Duodenal mucosa (tissue), 2 donors: ENCODE measurements around the gene HSF4.

Experiments
- H3K27ac ChIP-seq: one replicate; pipeline ENCODE4 v1.7.0; 2013; ENCODE audit warnings: low read depth, low read length
- H3K27me3 ChIP-seq, 2 donors: one replicate each; pipeline ENCODE4 v1.7.0; 2013; ENCODE audit warnings: low read length in 2 of 2, control low read depth in 1 of 2; ENCODE audit not compliant: insufficient read depth in 2 of 2, control insufficient read depth in 1 of 2
- H3K36me3 ChIP-seq, 2 donors: one replicate each; pipeline ENCODE4 v1.7.0; 2013; ENCODE audit warnings: low read length in 2 of 2, control low read depth in 1 of 2; ENCODE audit not compliant: insufficient read depth in 2 of 2, control insufficient read depth in 1 of 2
- H3K4me1 ChIP-seq, 2 donors: one replicate each; pipeline ENCODE4 v1.7.0; 2013; ENCODE audit warnings: low read length in 2 of 2, control low read depth in 1 of 2; ENCODE audit not compliant: insufficient read depth in 2 of 2, control insufficient read depth in 1 of 2
- H3K4me3 ChIP-seq, 2 donors: one replicate each; pipeline ENCODE4 v1.7.0; 2013; ENCODE audit warnings: low read length in 2 of 2, low read depth in 1 of 2
- H3K9ac ChIP-seq, 2 donors: one replicate each; pipeline ENCODE4 v1.7.0; 2013; ENCODE audit warnings: low read length in 2 of 2, low read depth in 1 of 2
- H3K9me3 ChIP-seq, 2 donors: one replicate each; pipeline ENCODE4 v1.7.0; 2013; ENCODE audit warnings: low read length in 2 of 2, control low read depth in 1 of 2; ENCODE audit not compliant: control insufficient read depth in 1 of 2

HSF4 gene

DNA sequence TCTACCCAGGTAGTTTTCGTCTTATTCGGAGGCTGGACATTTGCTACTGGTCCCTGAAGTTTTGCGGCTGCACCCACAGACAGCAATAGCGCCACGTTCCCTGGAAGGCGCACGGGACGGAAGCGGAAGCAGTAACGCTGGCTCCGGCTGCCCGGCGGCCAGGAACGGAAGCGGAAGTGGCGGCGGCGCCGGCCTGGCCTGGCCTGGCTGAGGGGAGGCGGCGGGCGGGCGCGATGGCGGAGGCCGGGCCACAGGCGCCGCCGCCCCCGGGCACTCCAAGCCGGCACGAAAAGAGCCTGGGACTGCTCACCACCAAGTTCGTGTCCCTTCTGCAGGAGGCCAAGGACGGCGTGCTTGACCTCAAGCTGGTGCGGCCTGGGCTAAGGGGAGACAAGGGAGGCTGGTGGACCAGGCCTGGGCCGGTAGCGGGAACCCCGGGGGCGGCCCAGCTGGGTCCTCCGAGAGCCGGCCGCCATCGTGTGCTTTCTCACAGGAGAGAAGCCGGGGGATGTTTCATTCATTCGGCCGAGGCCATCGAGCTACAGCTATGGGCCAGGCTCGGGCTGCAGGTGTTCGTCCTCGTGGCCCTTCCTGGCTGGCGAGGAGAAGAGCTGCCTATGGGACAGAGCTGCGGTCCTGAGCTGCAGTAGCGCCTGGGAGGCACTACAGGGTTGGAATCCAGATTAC is 27.6 kb downstream of the HSF4 start, which contains the start of gene E2F4:
Gene E2F4 (plus strand): TSS at position 161 of the 687 bp plus-strand sequence. CDS start 73 bp downstream, at position 234.
- Histone ChIP-seq H3K9me3 (no peaks in the 10 kb centered on the region), H3K27me3 (no peaks in the 10 kb centered on the region), H3K4me1 (peaks cover 16 to 33% of the 10 kb centered on the region in 2 donors), H3K27ac (no peak within 1 kb of the TSS), H3K36me3 (peaks cover 37 to 40% of the 10 kb centered on the region in 2 donors), H3K9ac (peak within 1 kb of the TSS; percentile 80 to 99), H3K4me3 (peak within 1 kb of the TSS; percentile 92 to 96)

DNA sequence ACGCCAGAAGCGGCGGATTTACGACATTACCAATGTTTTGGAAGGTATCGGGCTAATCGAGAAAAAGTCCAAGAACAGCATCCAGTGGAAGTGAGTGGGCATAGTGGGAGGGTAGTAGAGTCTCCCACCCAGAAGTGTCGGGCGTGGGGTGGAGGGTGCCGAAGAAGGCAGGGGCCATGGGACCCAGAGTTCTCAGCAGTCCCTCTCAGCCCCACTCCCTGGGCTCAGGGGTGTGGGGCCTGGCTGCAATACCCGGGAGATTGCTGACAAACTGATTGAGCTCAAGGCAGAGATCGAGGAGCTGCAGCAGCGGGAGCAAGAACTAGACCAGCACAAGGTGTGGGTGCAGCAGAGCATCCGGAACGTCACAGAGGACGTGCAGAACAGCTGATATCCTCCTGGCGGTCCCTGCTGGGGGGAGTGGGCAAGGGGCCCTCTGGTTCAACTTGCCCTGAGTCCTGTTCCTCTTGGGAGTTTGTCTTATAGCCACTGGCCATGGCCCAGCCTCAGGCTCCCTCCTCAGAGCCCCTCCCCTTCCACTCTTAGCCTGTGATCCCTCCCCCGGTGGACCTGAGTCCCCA is 28.3 kb downstream of the HSF4 start:
- no peaks in the 10 kb centered on the region for H3K27me3 ChIP-seq
- peak overlapping the region; percentile 80 to 99 for H3K9ac ChIP-seq
- peak overlapping the region; percentile 92 to 96 for H3K4me3 ChIP-seq
- no peaks in the 10 kb centered on the region for H3K9me3 ChIP-seq
- H3K4me1 ChIP-seq = peaks cover 21 to 37% of the 10 kb centered on the region in 2 donors
- H3K36me3 ChIP-seq = peaks cover 43 to 48% of the 10 kb centered on the region in 2 donors
- no peak overlapping the region for H3K27ac ChIP-seq

DNA sequence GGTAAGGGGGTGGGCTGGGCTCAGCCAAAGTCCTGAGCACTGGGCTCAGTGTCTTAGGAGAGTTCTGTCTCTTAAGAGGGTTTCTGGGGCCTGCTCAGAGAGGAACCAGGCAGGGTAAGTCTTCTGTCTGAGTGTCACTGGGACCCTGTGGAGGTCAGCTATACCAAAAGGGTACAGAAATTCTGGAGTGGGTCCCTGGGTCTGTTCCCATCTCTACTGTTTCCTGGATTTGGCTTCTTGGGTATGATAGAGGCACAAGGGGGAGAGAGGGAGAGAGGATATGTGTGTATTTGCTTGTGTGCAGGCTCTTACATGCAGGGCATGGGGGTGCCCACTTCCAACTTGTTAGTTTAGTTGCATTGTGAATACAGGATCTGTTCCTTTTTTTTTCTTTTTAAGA is 29.0 kb downstream of the HSF4 start:
- Histone ChIP-seq H3K4me1 (peaks cover 27 to 44% of the 10 kb centered on the region in 2 donors), H3K36me3 (peaks cover 43 to 54% of the 10 kb centered on the region in 2 donors), H3K27ac (no peak overlapping the region), H3K27me3 (no peaks in the 10 kb centered on the region), H3K9me3 (no peaks in the 10 kb centered on the region), H3K9ac (peak overlapping the region; percentile 80 to 99), H3K4me3 (peak overlapping the region; percentile 92 to 96)

DNA sequence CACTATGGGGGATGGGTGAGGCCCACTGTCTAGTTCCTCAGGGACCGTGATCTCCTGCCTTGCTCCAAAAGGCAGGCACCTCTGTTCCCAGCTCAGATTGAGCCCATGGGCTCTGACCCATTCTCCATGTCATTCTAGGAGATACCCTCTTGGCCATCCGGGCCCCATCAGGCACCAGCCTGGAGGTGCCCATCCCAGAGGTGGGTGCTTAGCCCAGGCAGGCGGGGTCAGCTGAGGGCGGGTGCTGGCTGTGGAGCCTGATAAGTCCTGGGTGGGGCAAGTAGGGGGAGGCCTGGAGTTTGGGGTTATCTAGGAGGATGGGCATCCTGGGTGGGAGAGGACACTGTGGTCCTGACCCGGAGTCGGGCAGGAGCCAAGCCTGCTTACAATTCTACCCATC is 29.7 kb downstream of the HSF4 start:
- no peak overlapping the region for H3K9ac ChIP-seq
- no peak overlapping the region for H3K4me3 ChIP-seq
- H3K27ac ChIP-seq = no peak overlapping the region
- peaks cover 30 to 46% of the 10 kb centered on the region in 2 donors for H3K4me1 ChIP-seq
- no peaks in the 10 kb centered on the region for H3K9me3 ChIP-seq
- H3K27me3 ChIP-seq = no peaks in the 10 kb centered on the region
- peaks cover 43 to 54% of the 10 kb centered on the region in 2 donors for H3K36me3 ChIP-seq

DNA sequence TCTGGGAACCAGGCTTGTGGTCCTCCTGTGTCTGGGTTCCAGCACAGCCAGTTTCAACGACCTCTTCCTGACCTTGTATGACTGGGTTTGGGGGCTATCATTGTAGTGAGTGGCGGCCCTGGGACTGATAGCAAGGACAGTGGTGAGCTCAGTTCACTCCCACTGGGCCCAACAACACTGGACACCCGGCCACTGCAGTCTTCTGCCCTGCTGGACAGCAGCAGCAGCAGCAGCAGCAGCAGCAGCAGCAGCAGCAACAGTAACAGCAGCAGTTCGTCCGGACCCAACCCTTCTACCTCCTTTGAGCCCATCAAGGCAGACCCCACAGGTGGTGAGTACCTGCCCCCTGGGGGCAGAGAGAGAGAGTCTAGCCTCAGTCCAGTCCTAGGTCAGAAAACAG is 31.1 kb downstream of the HSF4 start:
- Histone ChIP-seq H3K36me3 (peaks cover 46 to 60% of the 10 kb centered on the region in 2 donors), H3K4me3 (no peak overlapping the region), H3K4me1 (peaks cover 30 to 51% of the 10 kb centered on the region in 2 donors), H3K9me3 (no peaks in the 10 kb centered on the region), H3K27ac (no peak overlapping the region), H3K27me3 (no peaks in the 10 kb centered on the region), H3K9ac (no peak overlapping the region)

DNA sequence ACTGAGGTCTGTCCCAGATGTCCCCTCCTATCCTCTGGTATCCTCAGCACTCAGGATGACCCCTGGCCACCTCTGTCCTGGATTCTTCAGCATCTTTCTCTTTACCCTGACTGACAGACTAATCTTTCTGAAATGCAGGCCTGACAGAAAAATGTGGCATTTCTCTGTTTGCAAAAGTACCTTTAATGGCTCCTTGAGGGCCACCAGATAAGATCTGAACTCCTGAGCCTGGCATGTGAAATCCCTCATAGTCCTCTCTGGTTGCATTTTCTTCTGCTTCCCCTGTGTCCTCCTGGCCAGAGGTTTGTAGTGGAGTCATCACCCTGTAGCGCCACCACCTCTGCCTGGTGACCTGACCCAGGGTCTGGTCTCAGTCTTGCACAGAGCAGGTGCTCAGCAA is 32.3 kb downstream of the HSF4 start:
- H3K9me3 ChIP-seq = no peaks in the 10 kb centered on the region
- H3K4me1 ChIP-seq = peaks cover 30 to 45% of the 10 kb centered on the region in 2 donors
- no peaks in the 10 kb centered on the region for H3K27me3 ChIP-seq
- H3K9ac ChIP-seq = no peak overlapping the region
- peaks cover 50 to 70% of the 10 kb centered on the region in 2 donors for H3K36me3 ChIP-seq
- no peak overlapping the region for H3K4me3 ChIP-seq
- no peak overlapping the region for H3K27ac ChIP-seq

DNA sequence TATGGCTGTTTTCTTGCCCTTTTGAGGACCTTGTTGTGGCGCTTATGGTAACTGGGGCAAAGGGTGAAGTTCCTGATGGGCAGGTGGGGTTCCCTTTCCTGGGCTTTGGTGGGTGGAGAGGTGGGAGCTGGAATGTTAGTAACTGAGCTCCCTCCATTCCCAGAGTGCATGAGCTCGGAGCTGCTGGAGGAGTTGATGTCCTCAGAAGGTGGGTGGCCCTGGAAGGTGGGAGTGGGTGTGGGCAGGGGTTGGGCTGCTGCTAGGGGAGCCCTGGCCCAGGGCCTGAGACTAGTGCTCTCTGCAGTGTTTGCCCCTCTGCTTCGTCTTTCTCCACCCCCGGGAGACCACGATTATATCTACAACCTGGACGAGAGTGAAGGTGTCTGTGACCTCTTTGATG is 33.2 kb downstream of the HSF4 start:
- Histone ChIP-seq H3K4me3 (no peak overlapping the region), H3K4me1 (peaks cover 28 to 41% of the 10 kb centered on the region in 2 donors), H3K9me3 (no peaks in the 10 kb centered on the region), H3K9ac (peak overlapping the region; percentile 39 to 48), H3K27me3 (no peaks in the 10 kb centered on the region), H3K27ac (no peak overlapping the region), H3K36me3 (peaks cover 52 to 78% of the 10 kb centered on the region in 2 donors)

DNA sequence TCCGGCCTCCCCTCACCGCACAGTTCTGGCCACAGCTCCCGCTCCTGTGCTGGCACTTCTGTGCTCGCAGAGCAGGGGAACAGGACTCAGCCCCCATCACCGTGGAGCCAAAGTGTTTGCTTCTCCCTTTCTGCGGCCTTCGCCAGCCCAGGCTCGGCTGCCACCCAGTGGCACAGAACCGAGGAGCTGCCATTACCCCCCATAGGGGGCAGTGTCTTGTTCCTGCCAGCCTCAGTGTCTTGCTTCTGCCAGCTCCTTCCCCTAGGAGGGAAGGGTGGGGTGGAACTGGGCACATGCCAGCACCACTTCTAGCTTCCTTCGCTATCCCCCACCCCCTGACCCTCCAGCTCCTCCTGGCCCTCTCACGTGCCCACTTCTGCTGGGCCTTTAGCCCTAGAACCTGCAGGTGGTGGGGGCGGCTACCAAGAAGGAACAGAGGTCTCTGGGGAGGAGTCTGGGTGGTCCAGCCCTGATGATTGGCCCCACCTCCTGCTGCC is 33.7 kb downstream of the HSF4 start:
- Histone ChIP-seq H3K27me3 (no peaks in the 10 kb centered on the region), H3K27ac (peak overlapping the region; percentile 79), H3K36me3 (peaks cover 52 to 82% of the 10 kb centered on the region in 2 donors), H3K9ac (peak overlapping the region; percentile 39 to 48), H3K4me3 (no peak overlapping the region), H3K9me3 (no peaks in the 10 kb centered on the region), H3K4me1 (peaks cover 22 to 35% of the 10 kb centered on the region in 2 donors)

DNA sequence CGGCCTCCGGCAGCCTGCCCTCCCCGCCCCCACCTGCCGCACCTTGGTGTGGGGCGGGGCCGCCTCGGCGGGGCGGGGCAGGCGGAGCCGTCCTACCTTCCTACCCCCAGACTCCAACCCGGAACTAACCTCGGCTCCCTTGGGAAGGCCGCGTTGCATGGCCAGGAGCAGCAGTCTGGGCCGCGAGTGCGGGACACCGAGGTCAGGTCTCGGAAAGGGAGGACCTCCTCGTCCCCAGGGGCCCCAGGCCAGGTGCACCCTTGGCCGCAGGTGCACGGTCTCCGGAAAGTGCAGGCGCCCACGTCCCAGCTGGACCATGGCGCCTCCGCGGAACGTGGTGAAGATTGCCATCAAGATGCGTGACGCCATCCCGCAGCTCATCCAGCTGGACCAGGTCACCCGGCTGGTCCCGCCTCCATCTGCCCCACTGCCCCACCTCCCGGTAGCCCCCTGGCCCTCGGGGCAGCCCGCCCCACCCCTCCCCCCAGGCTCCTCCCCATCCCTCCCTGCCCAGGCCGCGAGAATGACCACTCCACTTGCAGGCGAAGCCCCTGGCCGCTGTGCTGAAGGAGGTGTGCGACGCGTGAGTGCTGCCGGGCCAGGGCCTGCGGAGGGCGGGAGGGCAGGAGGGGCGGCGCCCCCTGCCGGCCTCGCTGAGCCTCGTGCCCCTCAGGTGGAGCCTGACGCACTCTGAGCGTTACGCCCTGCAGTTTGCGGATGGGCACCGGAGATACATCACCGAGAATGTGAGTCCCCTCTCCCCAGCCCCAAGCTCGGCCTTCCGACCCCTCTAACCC is 34.7 kb downstream of the HSF4 start, which contains the start of gene ELMO3:
Gene ELMO3 (plus strand): TSS at position 121 of the 797 bp plus-strand sequence. CDS start 196 bp downstream, at position 317.
- Histone ChIP-seq H3K27me3 (no peaks in the 10 kb centered on the region), H3K4me3 (peak within 1 kb of the TSS; percentile 53 to 73), H3K9ac (peak within 1 kb of the TSS; percentile 50 to 82), H3K36me3 (peaks cover 45 to 82% of the 10 kb centered on the region in 2 donors), H3K27ac (peak within 1 kb of the TSS; percentile 85), H3K4me1 (peaks cover 14 to 26% of the 10 kb centered on the region in 2 donors), H3K9me3 (no peaks in the 10 kb centered on the region)
